K562 (cell line): Measurements from ENCODE around the gene POLRMT. TPM values are rescaled to one million over a fixed set of nuclear protein-coding genes. Genes with fewer than 3 reads are reported as not detected.

Source experiments
- CBX2 ChIP-seq: fragments of 200-600 bp; sonication (generic); IDR thresholded peaks from one replicate; pipeline ENCODE4 v1.6.1; 2012; ENCODE audit warnings: mild to moderate bottlenecking, low read length, inconsistent platforms; ENCODE audit not compliant: insufficient read depth, poor library complexity, severe bottlenecking
- CC2D1A ChIP-seq: fragments of 450-650 bp; IDR thresholded peaks from 2 replicates; pipeline ENCODE4 v1.6.1; 2017; ENCODE audit warnings: mild to moderate bottlenecking
- ESRRA ChIP-seq: fragments of 450-650 bp; IDR thresholded peaks from 2 replicates; pipeline ENCODE4 v1.6.1; 2014; ENCODE audit warnings: low read depth, mild to moderate bottlenecking, moderate library complexity, borderline replicate concordance
- FIP1L1 ChIP-seq: fragments of 200-400 bp; formaldehyde crosslinking; IDR thresholded peaks from 2 replicates; pipeline ENCODE4 v1.6.1; 2018; ENCODE audit warnings: mild to moderate bottlenecking, low read depth, low read length; ENCODE audit not compliant: poor library complexity, severe bottlenecking
- ID3 ChIP-seq, 2 experiments: fragments of 250-450 bp in 1 of 2; fragments of 450-650 bp in 1 of 2; sonication (Bioruptor Pico) in 1 of 2; IDR thresholded peaks; 2 replicates each; pipeline versions ENCODE4 v1.6.1 to v1.8.0; 2016 to 2021; ENCODE audit warnings: mild to moderate bottlenecking in 2 of 2, moderate library complexity in 2 of 2, missing compliant biosample characterization in 1 of 2, missing genetic modification characterization in 1 of 2
- POLR2G ChIP-seq: fragments of 200-400 bp; formaldehyde crosslinking; IDR thresholded peaks from 2 replicates; pipeline ENCODE4 v1.6.1; 2017; ENCODE audit warnings: low read depth, mild to moderate bottlenecking, antibody characterized with exemption, low read length, moderate library complexity
- RBFOX2 ChIP-seq: fragments of 200-400 bp; formaldehyde crosslinking; IDR thresholded peaks from 2 replicates; pipeline ENCODE4 v1.6.1; 2017; ENCODE audit warnings: low read depth, mild to moderate bottlenecking, low read length, moderate library complexity
- SAFB ChIP-seq: fragments of 200-400 bp; formaldehyde crosslinking; IDR thresholded peaks from 2 replicates; pipeline ENCODE4 v1.6.1; 2017; ENCODE audit warnings: low read depth, low read length, borderline replicate concordance
- TAF9B ChIP-seq: fragments of 450-650 bp; IDR thresholded peaks from 2 replicates; pipeline ENCODE4 v1.6.1; 2018; ENCODE audit warnings: mild to moderate bottlenecking; ENCODE audit not compliant: partially characterized antibody
- ZFX ChIP-seq: sonication (generic); formaldehyde crosslinking; IDR thresholded peaks from 2 replicates; pipeline ENCODE4 v1.8.0; 2022; ENCODE audit warnings: mild to moderate bottlenecking, missing genetic modification reagents, moderate library complexity
- polyA plus RNA-seq, 8 experiments: library from polyadenylated mRNA; depleted of rRNA in 4 of 8; stranded (reverse) in 5 of 8; unstranded in 3 of 8; fragments of >200 nt; fragmentation: Nextera tagmentation in 2 of 8; fragmentation: Illumina TruSeq in 1 of 8; extraction: Ambion mirVana in 2 of 8; extraction: Trizol in 1 of 8; gene quantifications; 2 replicates each; pipeline versions ENCODE4 v1.2.1 to v1.2.3, GENCODE V29; 2011 to 2014; ENCODE audit warnings: inconsistent platforms in 1 of 8, missing spikeins in 1 of 8
- total RNA-seq, 7 experiments: library from RNA; depleted of rRNA in 6 of 7; stranded (reverse); fragments of >200 nt in 6 of 7; fragmentation: Illumina TruSeq in 2 of 7; extraction: Trizol in 2 of 7; gene quantifications; 2 replicates each; pipeline versions ENCODE4 v1.2.1 to v1.2.3, GENCODE V29; 2011 to 2021; ENCODE audit warnings: low replicate concordance in 1 of 7
- TF ChIP-seq, protein P1 (sequence below): sonication (generic); formaldehyde crosslinking; IDR thresholded peaks from 2 replicates; pipeline ENCODE4 v1.8.1; 2023; ENCODE audit warnings: mild to moderate bottlenecking, missing genetic modification reagents
- TF ChIP-seq, protein P2 (sequence below), 2 experiments: fragments of 450-650 bp; formaldehyde crosslinking in 1 of 2; IDR thresholded peaks; 2 replicates each; pipeline versions ENCODE4 v1.4.0 to v1.6.1; 2014 to 2020; ENCODE audit warnings: mild to moderate bottlenecking in 2 of 2, borderline replicate concordance in 1 of 2, low read depth in 1 of 2

POLRMT gene
- total and polyA plus RNA-seq, 9 of the 15 experiments (the other 6 are each of a cell fraction or from before 2014, with no cell fraction given) = 30.3 to 144 (median 68.0) TPM

DNA sequence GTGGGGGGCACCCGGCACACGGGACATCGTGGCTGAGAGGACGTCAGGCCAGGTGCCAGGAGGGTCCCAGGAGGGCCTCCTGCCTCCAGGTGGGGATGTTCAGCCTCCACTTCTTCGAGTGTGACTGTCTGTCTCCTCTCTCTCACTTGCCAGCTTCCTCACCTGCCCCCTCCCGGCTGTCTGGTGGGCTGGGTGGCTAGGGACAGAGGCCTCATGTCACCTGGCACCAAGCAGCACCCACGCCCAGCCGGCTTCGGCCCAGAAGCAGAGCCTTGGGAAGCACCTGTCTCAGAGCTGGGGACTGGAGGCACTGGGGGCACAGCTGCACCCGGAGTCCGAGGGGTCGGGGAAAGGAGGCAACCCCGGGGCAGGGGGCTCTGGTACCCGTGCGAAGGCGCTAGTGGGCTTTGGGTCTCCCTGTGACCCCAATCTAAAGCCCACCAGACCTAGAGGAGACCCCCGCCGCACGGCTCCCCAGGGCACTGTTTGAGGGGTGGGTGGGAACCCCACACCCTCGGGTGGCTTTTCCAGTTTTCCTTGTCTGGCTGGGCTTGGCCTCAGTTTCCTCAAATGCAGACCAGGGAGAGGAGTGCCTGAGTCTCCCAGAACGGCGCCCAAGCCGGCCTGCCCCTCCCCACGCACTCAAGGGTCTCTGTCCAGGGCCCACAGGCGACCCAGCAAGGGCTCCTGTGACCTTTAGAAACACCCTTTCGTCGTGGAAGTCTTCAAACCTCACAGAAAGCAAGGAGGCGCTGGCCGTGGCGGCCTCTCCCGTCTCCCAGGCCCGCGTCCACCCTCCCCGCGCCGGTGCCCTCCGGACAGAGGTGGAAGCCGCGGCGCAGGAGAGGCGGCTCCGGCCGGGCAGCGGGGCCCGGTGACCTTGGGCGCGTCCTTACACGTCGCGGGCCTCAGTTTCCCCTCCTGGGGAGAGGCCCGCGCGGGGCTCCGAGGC lies 44.3 kb downstream of the POLRMT start (continued):
- TF ChIP-seq ID3 (CRISPR knock-in tag; IDR thresholded peaks at IDR 0.05) = no peak
- 0 out of 2 replicates have a peak, but pooled peaks have one; percentile 31 for TF ChIP-seq ID3 (tag; IDR thresholded peaks at IDR 0.05)
- TF ChIP-seq FIP1L1 = no peak
- TF ChIP-seq ESRRA = peak; percentile 91
- TF ChIP-seq RBFOX2 = 0 out of 2 replicates have a peak, but pooled peaks have one; percentile 26
- TF ChIP-seq, protein P1, sequence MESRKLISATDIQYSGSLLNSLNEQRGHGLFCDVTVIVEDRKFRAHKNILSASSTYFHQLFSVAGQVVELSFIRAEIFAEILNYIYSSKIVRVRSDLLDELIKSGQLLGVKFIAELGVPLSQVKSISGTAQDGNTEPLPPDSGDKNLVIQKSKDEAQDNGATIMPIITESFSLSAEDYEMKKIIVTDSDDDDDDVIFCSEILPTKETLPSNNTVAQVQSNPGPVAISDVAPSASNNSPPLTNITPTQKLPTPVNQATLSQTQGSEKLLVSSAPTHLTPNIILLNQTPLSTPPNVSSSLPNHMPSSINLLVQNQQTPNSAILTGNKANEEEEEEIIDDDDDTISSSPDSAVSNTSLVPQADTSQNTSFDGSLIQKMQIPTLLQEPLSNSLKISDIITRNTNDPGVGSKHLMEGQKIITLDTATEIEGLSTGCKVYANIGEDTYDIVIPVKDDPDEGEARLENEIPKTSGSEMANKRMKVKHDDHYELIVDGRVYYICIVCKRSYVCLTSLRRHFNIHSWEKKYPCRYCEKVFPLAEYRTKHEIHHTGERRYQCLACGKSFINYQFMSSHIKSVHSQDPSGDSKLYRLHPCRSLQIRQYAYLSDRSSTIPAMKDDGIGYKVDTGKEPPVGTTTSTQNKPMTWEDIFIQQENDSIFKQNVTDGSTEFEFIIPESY = peak; percentile 22; the same call in 1 of the 2 replicates
- TF ChIP-seq, protein P2, sequence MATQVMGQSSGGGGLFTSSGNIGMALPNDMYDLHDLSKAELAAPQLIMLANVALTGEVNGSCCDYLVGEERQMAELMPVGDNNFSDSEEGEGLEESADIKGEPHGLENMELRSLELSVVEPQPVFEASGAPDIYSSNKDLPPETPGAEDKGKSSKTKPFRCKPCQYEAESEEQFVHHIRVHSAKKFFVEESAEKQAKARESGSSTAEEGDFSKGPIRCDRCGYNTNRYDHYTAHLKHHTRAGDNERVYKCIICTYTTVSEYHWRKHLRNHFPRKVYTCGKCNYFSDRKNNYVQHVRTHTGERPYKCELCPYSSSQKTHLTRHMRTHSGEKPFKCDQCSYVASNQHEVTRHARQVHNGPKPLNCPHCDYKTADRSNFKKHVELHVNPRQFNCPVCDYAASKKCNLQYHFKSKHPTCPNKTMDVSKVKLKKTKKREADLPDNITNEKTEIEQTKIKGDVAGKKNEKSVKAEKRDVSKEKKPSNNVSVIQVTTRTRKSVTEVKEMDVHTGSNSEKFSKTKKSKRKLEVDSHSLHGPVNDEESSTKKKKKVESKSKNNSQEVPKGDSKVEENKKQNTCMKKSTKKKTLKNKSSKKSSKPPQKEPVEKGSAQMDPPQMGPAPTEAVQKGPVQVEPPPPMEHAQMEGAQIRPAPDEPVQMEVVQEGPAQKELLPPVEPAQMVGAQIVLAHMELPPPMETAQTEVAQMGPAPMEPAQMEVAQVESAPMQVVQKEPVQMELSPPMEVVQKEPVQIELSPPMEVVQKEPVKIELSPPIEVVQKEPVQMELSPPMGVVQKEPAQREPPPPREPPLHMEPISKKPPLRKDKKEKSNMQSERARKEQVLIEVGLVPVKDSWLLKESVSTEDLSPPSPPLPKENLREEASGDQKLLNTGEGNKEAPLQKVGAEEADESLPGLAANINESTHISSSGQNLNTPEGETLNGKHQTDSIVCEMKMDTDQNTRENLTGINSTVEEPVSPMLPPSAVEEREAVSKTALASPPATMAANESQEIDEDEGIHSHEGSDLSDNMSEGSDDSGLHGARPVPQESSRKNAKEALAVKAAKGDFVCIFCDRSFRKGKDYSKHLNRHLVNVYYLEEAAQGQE (IDR thresholded peaks at IDR 0.05; ENCODE audit: borderline replicate concordance) = no peak
- TF ChIP-seq, protein P2 (CRISPR knock-in tag; IDR thresholded peaks at IDR 0.05; ENCODE audit: low read depth) = 0 out of 2 replicates have a peak, but pooled peaks have one; percentile 41
- TF ChIP-seq SAFB = peak; percentile 64; the same call in 1 of the 2 replicates
- TF ChIP-seq CBX2 = no peak
- peak; percentile 39 for TF ChIP-seq ZFX
- peak; percentile 23; the same call in 1 of the 2 replicates for TF ChIP-seq POLR2G
- TF ChIP-seq TAF9B = no peak
- TF ChIP-seq CC2D1A = no peak
